Thoracic aorta (tissue), 2 donors: Measurements from ENCODE around the gene MCTP2. TPM values are rescaled to one million over a fixed set of nuclear protein-coding genes. Genes with fewer than 3 reads are reported as not detected.

Experiments used
- ATAC-seq: fragments of 150-250 bp; one replicate; pipeline ENCODE4 v1.8.0; 2017; ENCODE audit warnings: low read depth; ENCODE audit not compliant: insufficient number of reproducible peaks, low FRiP score
- DNase-seq: peaks from one replicate; pipeline ENCODE4 v3.0.0-alpha.2; 2020; ENCODE audit warnings: low spot score
- H3K27ac ChIP-seq, 2 donors: fragments of 200-600 bp; sonication (generic); 1 replicate in 1 of 2; 2 replicates in 1 of 2; pipeline ENCODE4 v1.5.1; 2016; ENCODE audit warnings: mild to moderate bottlenecking in 2 of 2, moderate library complexity in 2 of 2
- H3K27me3 ChIP-seq: fragments of 200-600 bp; sonication (generic); replicated peaks from 2 replicates; pipeline ENCODE4 v1.6.0; 2016; ENCODE audit warnings: mild to moderate bottlenecking; ENCODE audit not compliant: insufficient read depth
- H3K36me3 ChIP-seq: fragments of 200-600 bp; sonication (generic); one replicate; pipeline ENCODE4 v1.5.1; 2016
- H3K4me1 ChIP-seq, 2 donors: fragments of 200-600 bp; sonication (generic); 1 replicate in 1 of 2; 2 replicates in 1 of 2; pipeline versions ENCODE4 v1.5.1 to v1.6.0; 2016; ENCODE audit warnings: low read depth in 2 of 2, mild to moderate bottlenecking in 1 of 2; ENCODE audit not compliant: control insufficient read depth in 1 of 2
- H3K4me3 ChIP-seq: fragments of 200-600 bp; sonication (generic); 2 replicates; pipeline ENCODE4 v1.5.1; 2016; ENCODE audit warnings: mild to moderate bottlenecking
- H3K9me3 ChIP-seq: fragments of 200-600 bp; sonication (generic); 2 replicates; pipeline ENCODE4 v1.5.1; 2016
- total RNA-seq, 2 donors: library from RNA; depleted of rRNA; stranded (reverse); fragments of >200 nt; gene quantifications; one replicate each; pipeline versions ENCODE4 v1.1.0 to v1.2.3, GENCODE V29; 2016
- TF ChIP-seq, protein P1 (sequence below): fragments of 200-600 bp; sonication (generic); IDR thresholded peaks from one replicate; pipeline ENCODE4 v1.5.1; 2019; ENCODE audit warnings: antibody characterized with exemption

MCTP2 gene
- total RNA-seq, 2 donors from 2014 or later = 15.7 to 16.6 TPM

DNA sequence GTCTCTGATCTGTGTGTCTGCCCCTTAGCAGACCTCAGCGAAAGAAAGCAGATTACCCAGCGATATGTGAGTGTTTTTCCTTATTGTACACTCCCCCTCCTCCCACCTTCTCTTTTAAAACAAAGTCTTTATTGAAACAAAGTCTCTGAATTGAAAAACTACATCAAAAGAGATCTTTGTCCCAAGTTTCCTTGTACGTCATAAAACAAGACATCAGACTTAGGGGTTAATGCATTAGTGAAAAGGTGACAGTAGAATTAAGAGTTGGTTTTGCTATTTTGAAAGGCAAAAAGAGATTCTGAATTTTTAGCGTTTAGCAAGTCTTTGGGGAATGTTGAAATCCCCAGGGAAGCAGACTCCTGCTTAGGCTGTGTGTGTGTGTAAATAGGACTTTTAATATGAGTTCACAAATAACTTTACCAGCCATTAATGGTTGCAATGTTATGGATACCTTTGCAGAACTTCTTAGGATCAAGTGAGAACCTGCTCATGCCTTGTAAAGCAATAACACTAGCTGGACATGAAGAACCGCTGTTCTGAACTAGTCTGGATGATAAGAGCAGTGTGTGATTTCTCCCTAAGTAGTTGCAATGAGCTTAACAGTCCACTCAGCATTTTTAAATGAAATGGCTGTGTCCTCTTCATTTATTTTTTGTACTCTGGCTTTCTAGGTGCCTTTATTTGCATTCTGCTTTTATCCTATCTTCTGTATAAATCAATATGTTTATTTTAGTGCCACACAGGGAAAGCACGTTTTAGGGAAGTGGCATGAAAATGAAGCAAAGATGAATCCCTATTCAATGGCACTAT is 136.6 kb downstream of the MCTP2 start:
- Histone ChIP-seq H3K36me3 (no peaks in the 10 kb centered on the region), H3K27me3 (no peaks in the 10 kb centered on the region), H3K9me3 (no peaks in the 10 kb centered on the region), H3K27ac (no peak overlapping the region), H3K4me3 (no peak overlapping the region), H3K4me1 (no peaks in the 10 kb centered on the region)
- DNase-seq (no peak), ATAC-seq (no peak)
- TF ChIP-seq, protein P1, sequence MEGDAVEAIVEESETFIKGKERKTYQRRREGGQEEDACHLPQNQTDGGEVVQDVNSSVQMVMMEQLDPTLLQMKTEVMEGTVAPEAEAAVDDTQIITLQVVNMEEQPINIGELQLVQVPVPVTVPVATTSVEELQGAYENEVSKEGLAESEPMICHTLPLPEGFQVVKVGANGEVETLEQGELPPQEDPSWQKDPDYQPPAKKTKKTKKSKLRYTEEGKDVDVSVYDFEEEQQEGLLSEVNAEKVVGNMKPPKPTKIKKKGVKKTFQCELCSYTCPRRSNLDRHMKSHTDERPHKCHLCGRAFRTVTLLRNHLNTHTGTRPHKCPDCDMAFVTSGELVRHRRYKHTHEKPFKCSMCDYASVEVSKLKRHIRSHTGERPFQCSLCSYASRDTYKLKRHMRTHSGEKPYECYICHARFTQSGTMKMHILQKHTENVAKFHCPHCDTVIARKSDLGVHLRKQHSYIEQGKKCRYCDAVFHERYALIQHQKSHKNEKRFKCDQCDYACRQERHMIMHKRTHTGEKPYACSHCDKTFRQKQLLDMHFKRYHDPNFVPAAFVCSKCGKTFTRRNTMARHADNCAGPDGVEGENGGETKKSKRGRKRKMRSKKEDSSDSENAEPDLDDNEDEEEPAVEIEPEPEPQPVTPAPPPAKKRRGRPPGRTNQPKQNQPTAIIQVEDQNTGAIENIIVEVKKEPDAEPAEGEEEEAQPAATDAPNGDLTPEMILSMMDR = no peak

DNA sequence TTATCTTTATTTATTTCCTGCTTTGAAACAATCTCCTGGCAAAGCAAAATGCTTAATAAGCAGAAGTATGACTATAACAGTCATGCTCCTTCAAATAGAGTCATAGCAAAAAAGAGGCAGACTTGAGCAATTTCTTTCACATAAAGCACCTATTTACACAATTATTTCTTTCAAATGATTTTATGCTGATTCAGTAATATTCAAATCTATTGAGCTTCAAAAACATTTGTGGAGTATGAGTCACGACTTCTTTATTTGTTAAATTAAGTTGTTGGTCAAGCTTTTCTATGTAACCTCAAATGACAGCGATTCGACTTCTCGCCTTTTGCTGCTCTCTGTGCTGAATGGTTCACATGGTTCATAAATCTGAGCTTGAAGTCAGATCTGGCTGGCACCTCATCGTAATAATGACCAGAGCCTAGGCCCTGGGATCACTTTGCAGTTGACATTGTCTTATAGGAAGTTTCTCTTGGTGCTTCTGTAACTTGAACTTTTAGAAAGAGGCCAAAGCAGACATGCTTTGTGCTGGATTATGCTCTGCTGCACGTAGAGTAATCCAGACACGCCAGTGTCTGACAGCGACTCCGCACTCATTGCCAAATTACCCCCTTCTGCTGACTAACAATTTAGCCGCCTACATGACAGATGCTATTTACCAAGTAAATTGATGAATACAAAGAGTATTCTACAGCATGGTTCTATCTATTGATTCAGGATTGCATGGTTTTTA is 139.0 kb downstream of the MCTP2 start:
- TF ChIP-seq, protein P1 = no peak
- Histone ChIP-seq H3K27ac (no peak overlapping the region), H3K9me3 (no peaks in the 10 kb centered on the region), H3K27me3 (no peaks in the 10 kb centered on the region), H3K4me3 (no peak overlapping the region), H3K4me1 (no peaks in the 10 kb centered on the region), H3K36me3 (no peaks in the 10 kb centered on the region)
- DNase-seq (no peak), ATAC-seq (no peak)

DNA sequence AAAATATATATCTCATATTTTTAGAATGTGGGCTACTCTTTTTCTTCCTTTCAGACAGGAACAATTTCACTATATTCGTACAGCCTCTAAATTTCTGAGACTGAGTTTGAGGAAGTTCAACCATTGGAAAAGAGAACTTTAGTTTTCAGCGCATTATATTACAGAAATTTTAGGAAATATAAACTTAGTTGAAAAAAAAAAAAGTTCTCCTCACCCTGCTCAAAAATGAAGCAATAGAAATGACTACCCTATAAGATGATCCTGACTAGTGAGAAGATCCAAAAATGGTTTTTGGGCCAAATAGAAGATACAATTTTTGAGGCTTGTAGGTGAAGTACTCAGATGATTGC is 139.6 kb downstream of the MCTP2 start:
- DNase-seq (no peak), ATAC-seq (no peak)
- Histone ChIP-seq H3K9me3 (no peaks in the 10 kb centered on the region), H3K4me3 (no peak overlapping the region), H3K4me1 (no peaks in the 10 kb centered on the region), H3K36me3 (no peaks in the 10 kb centered on the region), H3K27me3 (no peaks in the 10 kb centered on the region), H3K27ac (no peak overlapping the region)
- TF ChIP-seq, protein P1 = no peak

DNA sequence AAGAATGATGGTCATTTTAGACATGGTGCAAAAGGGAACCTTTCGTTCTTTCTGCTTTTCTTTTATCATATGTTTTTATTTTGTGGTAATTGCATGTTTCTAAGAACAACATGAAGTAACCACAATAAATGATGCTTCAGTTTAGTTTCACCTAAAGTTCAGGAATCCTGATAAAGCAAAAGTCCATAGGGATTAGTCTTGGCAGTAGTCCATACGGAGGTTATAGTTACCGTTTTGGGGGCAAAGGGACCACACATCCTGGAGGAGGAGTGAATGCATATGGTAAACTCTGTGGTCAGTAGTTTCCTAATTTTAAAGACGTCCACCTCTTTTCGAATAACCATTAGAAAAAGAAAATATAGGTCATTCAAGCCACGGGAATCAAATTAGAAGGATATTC is 141.5 kb downstream of the MCTP2 start:
- H3K9me3 ChIP-seq = no peaks in the 10 kb centered on the region

DNA sequence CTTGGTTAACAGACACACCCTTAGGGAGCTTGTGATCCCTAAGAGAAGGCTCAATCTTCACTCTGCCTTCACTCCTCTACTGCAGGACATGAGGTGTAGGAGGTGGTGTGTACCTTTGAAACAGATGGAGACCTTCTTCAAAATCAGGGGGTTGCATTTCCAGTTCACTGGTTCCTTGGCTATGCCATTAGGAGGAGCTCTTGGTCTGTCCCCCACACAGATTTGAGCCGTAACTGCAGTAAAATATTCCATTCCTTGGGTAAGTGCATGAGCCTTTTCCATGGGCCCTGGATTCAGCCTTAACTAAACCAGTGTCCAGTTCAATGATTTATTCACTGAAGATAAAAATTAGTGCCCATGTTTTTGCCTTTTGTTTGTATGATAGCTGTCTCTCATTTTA is 144.6 kb downstream of the MCTP2 start:
- Histone ChIP-seq H3K4me3 (no peak overlapping the region), H3K9me3 (no peaks in the 10 kb centered on the region), H3K27me3 (no peaks in the 10 kb centered on the region), H3K36me3 (no peaks in the 10 kb centered on the region), H3K27ac (no peak overlapping the region), H3K4me1 (no peaks in the 10 kb centered on the region)
- DNase-seq (no peak), ATAC-seq (no peak)
- TF ChIP-seq, protein P1 = no peak

More for the DNA sequence above, 141.5 kb downstream of the MCTP2 start:
- ATAC-seq = no peak
- no peak overlapping the region for H3K27ac ChIP-seq
- H3K27me3 ChIP-seq = no peaks in the 10 kb centered on the region
- H3K4me1 ChIP-seq = no peaks in the 10 kb centered on the region
- DNase-seq = no peak
- H3K4me3 ChIP-seq = no peak overlapping the region
- H3K36me3 ChIP-seq = no peaks in the 10 kb centered on the region
- TF ChIP-seq, protein P1 = no peak
